Measurements from ENCODE around the gene DNAJC8.

The DNAJC8 gene

DNA sequence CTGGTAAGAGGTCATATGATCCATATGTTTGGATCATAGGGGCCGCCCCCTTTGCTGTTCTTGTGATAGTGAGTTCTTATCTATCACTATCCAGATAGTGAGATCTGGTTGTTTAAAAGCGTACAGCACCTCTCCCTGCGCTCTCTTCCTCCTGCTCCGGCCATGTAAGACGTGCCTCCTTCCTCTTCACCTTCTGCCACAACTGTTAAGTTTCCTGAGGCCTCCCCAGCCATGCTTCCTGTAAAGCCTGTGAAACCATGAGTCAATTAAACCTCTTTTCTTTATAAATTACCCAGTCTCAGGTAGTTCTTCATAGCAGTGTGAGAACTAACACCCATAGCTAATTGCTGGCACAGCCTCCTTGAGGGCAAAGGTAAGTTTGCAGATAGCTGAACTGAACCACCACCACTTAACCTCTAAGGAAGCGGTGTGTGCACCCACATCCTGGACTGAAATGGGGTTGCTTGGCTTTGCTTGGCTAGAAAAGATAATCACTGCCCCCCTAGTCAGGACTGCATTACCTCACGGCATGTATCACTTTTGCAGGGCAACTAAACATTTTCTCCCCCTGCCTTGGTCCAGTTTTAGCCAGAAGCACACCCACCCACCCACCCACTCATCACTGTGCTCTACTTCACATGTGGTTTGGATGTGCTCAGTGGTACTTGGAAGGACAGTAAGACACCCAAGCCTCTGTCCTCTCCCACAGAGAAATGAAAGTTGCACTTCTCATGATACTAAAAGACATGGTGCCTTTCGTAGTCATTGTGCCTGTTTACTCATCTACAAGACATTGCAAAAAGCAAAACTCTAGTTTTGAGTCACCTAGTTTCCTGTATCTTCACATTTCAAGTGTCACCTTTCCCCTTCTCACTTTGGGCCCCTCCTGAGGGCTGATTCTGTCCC lies 33.2 kb downstream of the DNAJC8 start:
- DNase-seq, result no peak

DNA sequence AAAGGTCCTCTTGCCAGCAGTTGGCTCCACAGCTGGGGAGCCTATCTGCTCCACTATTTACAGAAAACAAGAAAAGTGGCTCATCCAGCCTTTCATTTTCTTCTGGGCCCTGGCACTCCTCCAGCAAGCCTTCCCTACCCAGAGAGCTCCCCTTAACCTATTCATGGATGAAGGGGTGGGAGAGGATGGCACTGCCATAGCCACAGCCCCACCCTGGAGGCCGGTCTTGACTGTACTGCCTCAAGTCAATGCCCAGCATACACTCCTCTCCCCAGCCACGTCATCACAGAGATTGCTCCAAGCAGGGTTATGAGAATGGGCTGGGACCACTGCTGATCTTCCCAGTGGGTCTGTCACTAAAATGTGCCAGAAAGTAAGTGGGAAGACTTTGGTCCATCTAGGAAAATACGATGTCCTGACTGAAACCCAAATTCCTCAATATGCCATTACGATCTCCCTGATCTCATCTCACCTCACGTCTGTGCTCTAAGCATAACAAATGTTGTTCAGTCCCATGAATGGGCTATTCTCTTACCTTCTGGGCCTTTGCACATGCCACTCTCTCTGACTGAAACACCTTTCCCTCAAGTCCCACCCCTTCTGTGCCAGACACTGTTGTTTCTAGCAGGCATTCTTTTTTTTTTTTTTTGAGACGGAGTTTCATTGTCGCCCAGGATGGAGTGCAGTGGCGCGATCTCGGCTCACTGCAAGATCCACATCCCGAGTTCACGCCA lies 35.0 kb downstream of the DNAJC8 start:
- no peak for DNase-seq

DNA sequence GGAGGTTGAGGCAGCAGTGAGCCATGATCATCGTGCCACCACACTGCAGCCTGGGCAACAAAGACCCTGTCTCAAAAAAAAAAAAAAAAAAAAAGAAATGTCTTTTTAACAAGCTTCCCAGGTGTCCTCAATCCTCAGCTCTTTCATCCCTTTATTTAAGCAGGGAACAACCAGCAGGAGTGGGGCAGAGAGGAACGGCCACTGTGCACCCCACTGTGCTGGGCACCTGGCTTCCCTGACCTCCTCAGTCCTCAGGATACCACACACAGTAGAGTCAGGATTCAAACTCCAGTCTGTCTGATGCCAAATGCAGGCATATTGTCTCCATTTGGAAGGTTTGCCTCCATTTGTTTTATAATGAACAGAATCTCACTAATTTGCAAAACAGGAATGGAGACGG lies 36.5 kb downstream of the DNAJC8 start:
- DNase-seq, result no peak

DNA sequence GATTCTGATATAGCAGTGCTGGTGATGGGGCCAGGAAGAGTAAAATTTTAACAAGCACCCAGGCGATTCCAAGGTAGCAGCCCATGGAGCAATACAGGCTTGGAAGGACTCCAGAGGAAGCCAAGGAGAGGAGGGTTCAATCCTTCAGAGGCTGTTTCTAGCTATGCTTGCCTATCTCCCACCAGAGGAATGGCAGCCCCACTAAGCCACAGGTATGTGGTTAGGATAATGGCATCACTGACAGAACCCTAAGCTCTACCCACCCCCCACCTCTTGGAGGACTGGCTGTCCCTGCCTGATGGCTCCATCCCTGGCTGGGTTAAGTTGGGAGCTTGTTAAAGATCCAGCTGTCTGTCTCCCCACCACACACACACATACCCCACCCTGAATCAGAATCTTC lies 37.0 kb downstream of the DNAJC8 start:
- no peak for DNase-seq

DNA sequence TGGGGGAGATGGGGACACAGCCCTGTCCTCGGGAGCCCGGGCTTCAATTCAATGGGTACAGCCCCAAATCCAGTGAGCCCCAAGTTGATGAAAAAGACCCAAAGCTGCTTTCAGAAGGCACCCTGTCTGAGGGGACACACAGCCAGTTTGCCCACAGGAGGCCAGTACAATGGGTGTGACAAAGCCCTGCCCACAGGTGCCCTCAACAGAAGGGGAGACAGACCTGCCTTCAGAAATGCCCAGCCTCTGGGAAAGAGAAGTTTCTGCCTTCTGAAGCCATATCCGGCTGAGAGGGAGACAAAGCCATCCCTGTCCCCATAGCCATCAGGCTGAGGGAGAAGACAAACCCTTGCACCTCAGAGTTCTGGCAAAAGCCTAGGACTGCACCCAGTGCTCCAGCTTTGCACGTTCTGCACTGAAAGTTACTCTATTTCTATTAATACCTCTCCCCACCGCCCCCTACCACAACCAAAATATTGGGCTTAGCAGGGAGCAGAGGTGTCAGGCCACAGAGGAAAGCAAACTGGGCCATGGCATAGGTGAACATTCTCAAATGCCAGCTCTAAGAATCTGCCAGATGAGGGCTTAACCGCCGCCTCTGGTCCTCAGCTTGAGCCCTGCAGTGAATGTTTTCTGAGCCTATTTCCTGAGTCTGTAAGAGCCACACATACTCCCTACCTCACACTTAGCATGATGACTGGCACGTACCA lies 38.3 kb downstream of the DNAJC8 start:
- no peak for DNase-seq

DNA sequence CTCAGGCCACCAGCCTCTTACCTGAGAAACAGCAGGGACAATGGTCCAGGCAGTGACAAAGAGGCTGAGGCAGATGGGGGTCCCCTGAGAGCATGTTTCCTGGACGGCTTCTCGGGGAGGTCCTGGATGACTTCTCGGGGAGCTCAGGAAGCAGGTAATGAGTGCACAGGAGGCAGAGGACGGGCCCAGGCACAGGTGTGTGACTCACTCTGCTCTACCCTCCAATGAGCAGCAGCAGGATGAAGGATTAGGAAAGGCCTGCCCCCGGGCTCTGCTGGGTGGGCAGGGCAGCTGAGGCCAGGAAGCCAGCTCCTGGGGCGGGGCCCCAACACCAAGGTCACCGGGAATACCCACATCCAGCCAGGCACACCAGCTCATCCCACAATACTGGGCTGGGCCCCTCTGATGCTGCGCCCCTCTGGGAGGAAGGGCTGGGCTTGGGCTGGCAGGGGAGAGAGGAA lies 39.1 kb downstream of the DNAJC8 start:
- DNase-seq, result no peak

DNA sequence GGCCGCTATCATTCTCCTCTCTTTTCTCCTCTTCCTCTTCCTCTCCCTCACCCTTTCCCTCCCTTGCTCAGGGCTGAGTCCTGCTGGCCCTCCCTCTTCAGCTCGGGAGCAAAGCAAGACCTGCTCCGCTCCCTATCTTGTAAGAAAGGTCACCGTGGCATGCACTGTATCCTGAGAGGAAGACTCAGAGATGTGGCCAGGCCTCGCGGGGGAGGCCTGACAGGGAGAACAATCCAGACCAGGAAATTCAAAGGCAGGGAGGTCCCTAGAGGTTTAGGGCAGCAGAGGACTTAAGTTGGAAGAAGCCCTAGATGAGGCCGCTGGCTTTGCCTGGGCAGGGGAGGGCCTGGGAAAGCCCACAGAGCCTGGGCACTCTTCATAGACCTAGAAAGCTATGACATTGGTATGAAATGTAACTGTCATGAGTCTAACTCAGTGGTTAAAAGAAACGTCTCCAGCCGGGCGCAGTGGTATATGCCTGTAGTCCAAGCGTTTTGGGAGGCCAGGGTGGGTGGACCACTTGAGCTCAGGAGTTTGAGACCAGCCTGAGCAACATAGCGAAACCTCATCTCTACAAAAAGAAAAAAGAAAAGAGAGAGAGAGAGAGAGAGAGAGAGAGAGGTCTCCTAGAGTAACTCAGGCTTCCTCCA lies 41.7 kb downstream of the DNAJC8 start:
- DNase-seq, result no peak

DNA sequence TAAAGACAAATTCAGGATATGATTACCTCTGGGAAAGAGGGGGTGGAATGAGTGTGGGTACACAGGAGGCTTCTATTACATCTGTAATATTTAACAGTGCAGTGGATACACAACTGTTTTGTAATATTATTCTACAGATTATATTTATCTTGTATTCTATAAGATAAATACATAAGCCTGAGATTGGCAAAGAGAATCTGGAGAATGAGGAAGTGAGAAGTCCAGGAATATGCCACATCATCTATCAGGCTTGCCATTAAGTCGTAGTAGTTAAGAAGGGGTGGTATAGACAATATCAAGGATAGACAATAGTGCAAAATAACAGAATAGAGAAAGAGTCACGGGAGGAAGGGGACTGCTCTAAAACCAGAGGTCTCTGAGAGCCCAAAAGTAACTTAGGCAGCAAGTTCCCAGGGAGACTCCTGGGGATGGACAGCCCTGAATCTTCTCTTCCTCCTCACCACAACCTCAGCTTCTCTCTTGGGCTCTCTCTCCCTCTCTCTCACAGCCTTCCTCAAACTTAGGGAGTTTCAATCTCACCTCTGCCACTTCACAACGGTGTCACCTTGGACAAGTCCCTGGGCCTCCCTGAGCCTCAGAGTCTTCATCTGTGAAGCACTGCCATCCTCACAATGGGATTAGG lies 42.4 kb downstream of the DNAJC8 start:
- peak; percentile 25 for DNase-seq

DNA sequence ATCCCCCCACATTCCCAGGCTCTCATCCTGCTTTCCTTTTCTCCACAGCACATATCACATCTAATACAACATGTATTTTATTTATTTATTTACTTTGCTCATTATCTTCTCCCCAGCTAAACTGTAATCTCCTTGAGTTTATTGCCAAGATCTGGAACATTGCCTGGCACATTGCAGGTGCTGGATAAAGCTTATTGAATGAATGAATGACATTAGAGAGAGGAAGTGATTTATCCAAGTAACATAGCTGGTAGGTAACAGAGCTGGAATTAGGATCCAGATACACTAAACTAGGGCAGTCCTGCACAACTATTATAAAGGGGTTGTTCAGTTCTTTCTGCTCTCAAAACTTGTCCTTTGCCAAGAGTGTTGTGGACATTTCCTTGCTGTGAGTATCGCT lies 47.8 kb downstream of the DNAJC8 start:
- DNase-seq, result no peak

DNA sequence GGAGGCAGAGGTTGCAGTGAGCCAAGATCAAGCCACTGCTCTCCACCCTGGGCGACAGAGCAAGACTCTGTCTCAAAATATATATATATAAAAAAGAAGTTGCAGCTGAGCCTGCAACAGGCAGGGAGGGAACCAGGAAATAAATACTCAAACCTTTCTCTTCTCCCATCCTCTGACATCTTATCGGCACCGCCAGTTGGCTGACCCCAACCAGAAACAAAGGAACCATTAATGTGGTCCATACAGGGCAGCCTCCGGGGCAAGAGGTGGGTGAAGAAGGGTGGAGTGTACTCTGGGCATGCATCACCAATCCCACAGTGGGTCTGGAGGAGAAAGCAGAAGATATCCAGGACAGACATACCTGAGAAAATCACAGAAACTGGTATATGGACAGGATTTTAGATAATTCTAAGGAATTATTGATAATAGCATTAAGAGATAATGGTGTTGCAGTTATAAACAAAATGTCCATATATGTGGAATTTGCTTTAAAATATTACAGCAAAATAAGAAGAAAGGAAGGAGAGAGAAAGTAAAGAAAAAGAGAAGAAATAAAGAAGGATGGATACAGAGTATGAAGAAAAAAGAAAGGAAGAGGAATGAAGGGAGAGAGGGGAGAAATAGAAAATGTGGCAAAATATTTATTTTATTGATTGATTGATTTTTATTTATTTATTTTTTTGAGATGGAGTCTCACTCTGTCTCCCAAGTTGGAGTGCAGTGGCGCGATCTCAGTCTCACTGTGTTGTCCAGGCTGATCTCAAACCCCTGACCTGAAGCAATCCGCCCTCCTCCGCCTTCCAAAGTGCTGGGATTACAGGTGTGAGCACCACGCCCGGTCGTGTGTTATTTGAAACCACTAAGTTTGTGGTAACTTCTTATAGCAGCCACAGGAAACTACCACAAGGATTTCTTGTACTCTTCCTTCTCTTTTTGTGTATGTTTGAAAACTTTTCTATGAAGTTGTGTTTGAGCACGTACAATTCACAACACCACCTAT lies 52.2 kb downstream of the DNAJC8 start:
- no peak for DNase-seq

DNA sequence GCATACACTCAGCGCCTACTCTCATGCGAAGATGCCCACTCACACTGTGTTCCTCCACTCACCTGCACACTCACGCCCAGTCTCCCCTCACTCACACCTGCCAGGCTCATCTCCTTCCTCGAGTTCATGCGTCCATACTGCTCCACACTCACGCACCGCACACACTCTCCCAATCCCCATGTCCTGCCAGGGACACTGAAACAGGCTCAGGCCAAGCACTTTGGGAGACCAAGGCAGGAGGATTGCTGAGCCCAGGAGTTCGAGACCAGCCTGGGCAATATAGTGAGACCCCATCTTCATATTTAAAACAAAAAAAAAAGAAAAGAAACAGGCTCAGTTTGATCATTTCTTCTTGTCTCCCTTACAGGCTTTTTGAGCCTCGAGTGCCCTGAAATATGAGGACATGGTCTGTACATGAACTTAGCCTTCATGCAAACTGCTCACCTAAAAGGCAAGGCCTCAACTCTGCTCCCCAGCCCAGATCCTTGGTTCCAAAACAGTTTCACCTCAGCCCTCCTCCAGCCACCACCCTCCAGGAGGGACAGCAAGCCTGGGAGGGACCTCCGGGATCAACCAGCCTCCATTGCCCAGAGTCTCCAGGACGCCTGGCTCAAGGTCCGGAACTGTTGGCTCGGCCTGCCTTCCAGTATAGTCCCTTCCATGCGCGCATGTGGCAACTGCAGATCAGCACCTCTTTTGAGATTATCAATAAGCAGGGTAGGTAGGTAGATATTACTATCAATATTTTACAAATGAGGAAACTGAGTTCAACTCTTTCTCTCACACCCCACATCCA lies 53.9 kb downstream of the DNAJC8 start:
- DNase-seq, result no peak

DNA sequence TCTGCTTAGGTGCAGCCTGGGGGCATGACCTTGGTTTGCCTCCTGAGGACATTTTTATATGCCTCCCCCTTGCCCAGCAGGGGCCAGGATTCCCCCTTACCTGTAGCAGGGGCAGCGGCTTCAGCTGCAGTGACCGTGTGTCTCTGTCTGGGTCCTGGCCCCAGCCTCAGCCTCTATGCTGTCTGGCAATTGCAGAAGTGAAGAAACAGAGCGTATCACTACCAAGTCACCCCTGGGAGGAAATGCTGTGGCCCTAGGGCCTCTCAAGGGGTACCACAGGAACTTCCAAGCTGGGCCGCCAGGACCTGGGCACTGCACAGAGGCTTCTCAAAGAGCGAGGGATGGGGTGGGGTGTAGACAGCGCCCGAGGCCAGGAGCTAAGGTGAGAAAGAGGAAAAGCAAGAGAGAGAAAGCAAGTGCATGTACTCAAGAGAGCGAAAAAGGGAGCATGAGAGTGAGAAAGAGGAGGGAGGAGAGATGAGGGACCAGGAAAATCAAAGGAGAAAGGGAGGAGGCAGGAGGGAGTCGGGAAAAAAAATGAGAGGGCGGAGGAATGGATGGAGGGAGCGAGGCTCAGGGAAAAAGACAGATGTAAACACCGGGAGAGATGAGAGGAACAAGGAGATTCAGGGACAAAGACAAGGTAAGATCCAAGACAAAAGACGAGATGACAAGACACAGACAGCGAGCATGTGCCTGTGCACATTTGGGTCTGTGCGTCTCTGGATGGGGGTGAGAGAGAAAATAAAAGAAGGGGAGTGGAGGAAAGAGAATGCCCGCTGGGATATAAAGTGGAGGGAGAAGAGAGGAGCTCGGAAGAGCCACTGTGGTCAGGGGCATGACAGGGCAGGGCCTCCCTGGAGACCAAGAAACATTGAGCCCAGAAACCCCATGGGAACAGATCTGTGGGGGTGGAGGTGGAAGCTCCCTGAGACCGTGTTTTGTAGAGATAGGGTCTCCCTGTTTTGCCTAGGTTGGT lies 56.0 kb downstream of the DNAJC8 start, which contains the start of gene PTAFR:
Gene PTAFR (minus strand): TSS at position 199 of the 979 bp plus-strand sequence. CDS start 25,669 bp downstream, outside the sequence.
- DNase-seq, result no peak

DNA sequence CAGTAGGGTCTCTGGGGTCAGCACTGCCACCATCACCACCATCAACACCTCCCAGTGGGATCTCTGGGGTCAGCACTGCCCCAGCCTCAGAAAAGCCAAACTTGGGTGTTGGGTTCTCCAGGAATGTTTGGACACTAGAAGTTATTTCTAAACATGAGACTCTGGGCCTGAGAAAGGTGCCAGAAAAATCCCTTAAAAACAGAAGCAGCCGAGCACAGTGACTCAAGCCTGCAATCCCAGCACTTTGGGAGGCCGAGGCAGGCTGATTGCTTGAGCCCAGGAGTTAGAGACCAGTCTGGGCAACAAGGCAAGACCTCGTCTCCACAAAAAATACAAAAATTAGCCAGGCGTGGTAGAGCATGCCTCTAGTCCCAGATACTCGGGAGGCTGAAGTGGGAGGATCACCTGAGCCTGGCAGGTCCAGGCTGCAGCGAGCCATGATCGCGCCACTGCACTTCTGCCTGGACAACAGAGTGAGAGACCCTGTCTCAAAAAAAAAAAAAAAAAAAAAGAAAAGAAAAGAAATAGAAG lies 56.8 kb downstream of the DNAJC8 start:
- DNase-seq, result no peak

DNA sequence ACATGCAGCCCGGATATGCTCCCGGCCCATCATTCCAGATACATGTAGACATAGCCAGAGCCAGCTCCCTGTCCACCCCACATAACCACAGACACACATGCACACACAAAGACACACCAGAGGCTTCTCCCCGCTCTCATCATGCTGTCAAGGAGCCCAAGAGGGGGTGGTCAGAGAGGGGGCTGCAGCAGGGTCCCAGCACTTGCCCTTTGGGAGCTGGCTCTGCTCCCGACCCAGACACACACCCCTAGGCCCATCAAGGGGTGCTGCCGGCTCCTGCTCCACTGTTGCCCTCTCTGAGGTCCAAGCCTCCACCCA lies 58.9 kb downstream of the DNAJC8 start:
- no peak for DNase-seq

DNA sequence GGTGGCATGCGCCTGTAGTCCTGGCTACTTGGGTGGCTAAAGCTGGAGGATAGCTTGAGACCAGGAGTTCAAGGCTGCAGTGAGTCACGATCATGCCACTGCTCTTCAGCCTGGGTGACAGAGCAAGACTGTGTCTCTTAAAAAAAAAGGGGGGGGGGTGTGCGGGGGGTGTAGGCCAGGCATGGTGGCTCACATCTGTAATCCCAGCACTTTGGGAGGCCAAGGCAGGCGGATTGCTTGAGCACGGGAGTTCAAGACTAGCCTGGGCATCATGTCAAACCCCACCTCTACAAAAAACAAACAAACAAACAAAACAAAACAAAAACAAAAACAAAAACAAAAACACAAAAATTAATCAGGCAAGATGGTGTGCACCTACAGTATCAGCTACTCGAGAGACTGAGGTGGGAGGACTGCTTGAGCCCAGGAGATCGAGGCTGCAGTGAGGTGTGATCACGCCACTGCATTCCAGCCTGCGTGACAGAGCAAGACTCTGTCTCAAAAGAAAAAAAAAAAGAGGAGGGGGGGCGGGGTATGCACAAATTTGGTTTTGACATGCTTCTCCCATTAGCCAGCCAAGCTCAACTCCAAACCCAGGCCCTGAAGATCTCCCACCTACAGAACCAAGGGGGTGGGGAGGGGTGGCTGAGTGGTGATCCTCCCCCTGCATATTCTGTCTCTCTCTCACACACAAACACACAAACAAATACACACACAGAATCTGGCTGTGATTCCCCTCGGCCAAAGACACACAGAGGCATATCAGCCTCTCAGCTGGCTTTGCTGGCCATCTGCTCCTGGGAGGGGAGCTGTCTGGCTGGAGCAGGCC lies 59.5 kb downstream of the DNAJC8 start:
- no peak for DNase-seq

DNA sequence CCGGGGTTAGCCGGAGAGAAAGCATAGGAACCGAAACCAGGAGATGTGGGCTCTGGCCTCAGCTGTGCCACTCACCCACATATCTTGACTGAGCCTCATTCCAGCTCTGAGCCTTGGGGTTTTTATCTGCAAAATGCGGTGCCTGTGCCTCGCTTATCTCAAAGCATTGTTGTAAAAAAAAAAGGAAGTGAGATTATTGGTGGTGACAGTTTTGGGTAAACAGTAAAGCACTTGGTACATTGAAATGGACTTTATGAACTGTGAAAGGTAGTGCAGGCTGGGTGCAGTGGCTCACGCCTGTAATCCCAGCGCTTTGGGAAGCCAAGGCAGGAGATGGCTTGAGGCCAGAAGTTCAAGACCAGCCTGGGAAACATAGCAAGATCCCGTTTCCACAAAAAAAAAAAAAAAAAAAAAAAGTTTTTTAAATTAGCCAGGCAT lies 60.1 kb downstream of the DNAJC8 start:
- DNase-seq, result no peak

DNA sequence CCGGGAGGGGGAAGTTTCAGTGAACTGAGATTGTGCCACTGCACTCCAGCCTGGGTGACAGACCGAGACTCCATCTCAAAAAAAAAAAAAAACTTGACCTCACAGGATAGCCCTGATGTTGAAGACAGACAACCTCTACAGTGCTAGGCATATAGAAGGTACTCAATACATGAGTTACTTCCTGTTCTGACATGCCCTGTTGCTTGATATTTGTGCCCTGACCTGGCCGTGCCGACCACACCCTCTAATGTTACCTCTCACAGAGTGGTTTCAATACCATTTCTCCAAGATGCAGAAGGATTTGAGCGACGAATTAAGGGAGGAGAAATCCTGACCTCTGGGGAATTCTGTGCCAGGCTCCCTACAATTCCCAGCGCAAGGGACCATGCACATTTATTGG lies 61.6 kb downstream of the DNAJC8 start:
- DNase-seq, result no peak

All from fibroblast of skin of right quadriceps (primary cell).